Kidney (tissue), 14 donors: ENCODE data around the gene FNDC1. TPM values are rescaled to one million over a fixed set of nuclear protein-coding genes. Genes with fewer than 3 reads are reported as not detected.

Experiments
- DNase-seq, 5 donors: peaks; one replicate each; pipeline ENCODE4 v3.0.0-alpha.2; 2013 to 2020
- FAIRE-seq: peaks from 2 replicates; lab custom pipeline; 2012; peaks lifted over from hg19 to GRCh38; lab: Jason Lieb, UNC
- H3K27ac ChIP-seq, 2 donors: one replicate each; pipeline ENCODE4 v1.7.0; 2013; ENCODE audit warnings: low read depth in 2 of 2, low read length in 2 of 2, inconsistent platforms in 1 of 2
- H3K27me3 ChIP-seq: one replicate; pipeline ENCODE4 v1.7.1; 2013; ENCODE audit warnings: low read length, inconsistent platforms; ENCODE audit not compliant: control insufficient read depth, insufficient read depth
- H3K36me3 ChIP-seq, 3 donors: one replicate each; pipeline versions ENCODE4 v1.7.0 to v1.7.1; 2013; ENCODE audit warnings: low read length in 3 of 3, control low read depth in 1 of 3, inconsistent platforms in 1 of 3; ENCODE audit not compliant: insufficient read depth in 3 of 3, control insufficient read depth in 2 of 3
- H3K4me1 ChIP-seq, 3 donors: one replicate each; pipeline versions ENCODE4 v1.7.0 to v1.7.1; 2013; ENCODE audit warnings: low read length in 3 of 3, inconsistent platforms in 1 of 3, low read depth in 1 of 3; ENCODE audit not compliant: control insufficient read depth in 2 of 3, insufficient read depth in 2 of 3
- H3K4me3 ChIP-seq, 3 donors: one replicate each; pipeline versions ENCODE4 v1.7.0 to v1.8.1; 2013; ENCODE audit warnings: low read length in 3 of 3, control low read depth in 1 of 3, inconsistent platforms in 1 of 3
- H3K9ac ChIP-seq, 3 donors: one replicate each; pipeline versions ENCODE4 v1.7.0 to v1.7.1; 2013; ENCODE audit warnings: low read length in 3 of 3, control low read depth in 1 of 3, inconsistent platforms in 1 of 3
- H3K9me3 ChIP-seq, 3 donors: one replicate each; pipeline versions ENCODE4 v1.7.0 to v1.7.1; 2013; ENCODE audit warnings: low read length in 3 of 3, control low read depth in 1 of 3, inconsistent platforms in 1 of 3; ENCODE audit not compliant: control insufficient read depth in 2 of 3, insufficient read depth in 1 of 3
- CTCF ChIP-seq: IDR thresholded peaks from 3 replicates; pipeline ENCODE4 v1.5.1; 2012; ENCODE audit warnings: mild to moderate bottlenecking, moderate library complexity, borderline replicate concordance; ENCODE audit not compliant: insufficient read depth; ENCODE audit errors: extremely low read depth
- intact Hi-C: fragments of 100-400 bp; cut with DNase I; formaldehyde crosslinking; loops from one replicate; pipeline ENCODE4 v1.11.1; 2022
- polyA plus RNA-seq: library from polyadenylated mRNA; stranded (reverse); fragments of 350-450 nt; fragmentation: Illumina TruSeq; extraction: RNeasy Lipid Tissue Mini Kit (QIAGEN cat#74804); gene quantifications from one replicate; pipeline ENCODE4 v1.2.3, GENCODE V29; 2014; ENCODE audit warnings: low read depth, low replicate concordance; ENCODE audit not compliant: insufficient read depth
- total RNA-seq: library from RNA; stranded (reverse); fragmentation: NEBNext Ultra II Directional; extraction: Animal tissue kit (Norgen Biotek cat#: 25700); gene quantifications from one replicate; pipeline ENCODE4 v1.2.1, GENCODE V29; 2021
- donor health status: control.
- donor health status: control.
- donor health status: control.
- donor health status: control.
- donor health status: control.
- donor health status: DM: yes; HTN: yes; CAD: no.
- donor health status: Normal renal cell carcinoma (clear cell type).

Gene FNDC1
- total and polyA plus RNA-seq, 2 donors from 2014 or later, result 0.69 to 1.3 TPM

GRCh38 chr6:159259441-159260125 is 90.4 kb downstream of the FNDC1 start:
- FAIRE-seq (no peak), DNase-seq (no peak)
- no peak overlapping the region for H3K4me3 ChIP-seq
- H3K27ac ChIP-seq, result no peak overlapping the region
- H3K9me3 ChIP-seq, result no peaks in the 10 kb centered on the region
- H3K27me3 ChIP-seq, result no peaks in the 10 kb centered on the region
- no peak for TF ChIP-seq CTCF
- intact Hi-C loops, result no loop called here
- H3K9ac ChIP-seq, result no peak overlapping the region
- no peaks in the 10 kb centered on the region for H3K36me3 ChIP-seq
- H3K4me1 ChIP-seq, result no peaks in the 10 kb centered on the region

- DNase-seq (no peak), FAIRE-seq (no peak)
- intact Hi-C loops, result no loop called here
- no peaks in the 10 kb centered on the region for H3K36me3 ChIP-seq
- no peaks in the 10 kb centered on the region for H3K4me1 ChIP-seq
- H3K27ac ChIP-seq, result no peak overlapping the region
- no peak overlapping the region for H3K9ac ChIP-seq
- H3K4me3 ChIP-seq, result no peak overlapping the region
- no peak for TF ChIP-seq CTCF
- no peaks in the 10 kb centered on the region for H3K9me3 ChIP-seq
- H3K27me3 ChIP-seq, result no peaks in the 10 kb centered on the region
Measured at GRCh38 chr6:159260208-159260607, 91.0 kb downstream of the FNDC1 start.

- no peak for FAIRE-seq
- H3K27ac ChIP-seq, result no peak overlapping the region
- H3K4me1 ChIP-seq, result no peaks in the 10 kb centered on the region
- H3K36me3 ChIP-seq, result no peaks in the 10 kb centered on the region
- intact Hi-C loops, result no loop called here
- H3K9me3 ChIP-seq, result no peaks in the 10 kb centered on the region
- no peak for DNase-seq
- no peak for TF ChIP-seq CTCF
- no peak overlapping the region for H3K4me3 ChIP-seq
- H3K27me3 ChIP-seq, result no peaks in the 10 kb centered on the region
- H3K9ac ChIP-seq, result no peak overlapping the region
Measured at GRCh38 chr6:159261995-159262394, 92.8 kb downstream of the FNDC1 start.

- intact Hi-C loops, result no loop called here
- FAIRE-seq (no peak), DNase-seq (no peak)
- TF ChIP-seq CTCF, result no peak
- Histone ChIP-seq H3K27me3 (no peaks in the 10 kb centered on the region), H3K36me3 (no peaks in the 10 kb centered on the region), H3K4me1 (no peaks in the 10 kb centered on the region), H3K27ac (no peak overlapping the region), H3K9me3 (no peaks in the 10 kb centered on the region), H3K9ac (no peak overlapping the region), H3K4me3 (no peak overlapping the region)
Measured at GRCh38 chr6:159262586-159262985, 93.4 kb downstream of the FNDC1 start.
